HepG2 (cell line): Measurements from ENCODE around the gene KANK3. TPM values are rescaled to one million over a fixed set of nuclear protein-coding genes. Genes with fewer than 3 reads are reported as not detected.

Experiments used
- HNRNPUL1 ChIP-seq: fragments of 200-400 bp; formaldehyde crosslinking; IDR thresholded peaks from 2 replicates; pipeline ENCODE4 v1.6.1; 2017; ENCODE audit warnings: low read depth, mild to moderate bottlenecking, low read length, moderate library complexity
- PHF21A ChIP-seq: sonication (generic); formaldehyde crosslinking; IDR thresholded peaks from 2 replicates; pipeline ENCODE4 v1.5.0; 2020; ENCODE audit warnings: mild to moderate bottlenecking, missing genetic modification reagents
- RXRB ChIP-seq: IDR thresholded peaks from 2 replicates; pipeline ENCODE4 v1.6.1; 2016; ENCODE audit warnings: borderline replicate concordance, missing genetic modification reagents, missing compliant biosample characterization
- TOE1 ChIP-seq: sonication (generic); formaldehyde crosslinking; IDR thresholded peaks from 2 replicates; pipeline ENCODE4 v1.4.0; 2020; ENCODE audit warnings: mild to moderate bottlenecking, missing genetic modification reagents
- YEATS4 ChIP-seq: sonication (generic); formaldehyde crosslinking; IDR thresholded peaks from 2 replicates; pipeline ENCODE4 v1.4.0; 2020; ENCODE audit warnings: missing genetic modification reagents, borderline replicate concordance
- ZBTB3 ChIP-seq: sonication (generic); formaldehyde crosslinking; IDR thresholded peaks from 2 replicates; pipeline ENCODE4 v1.4.0; 2020; ENCODE audit warnings: low read depth, mild to moderate bottlenecking, moderate library complexity, missing genetic modification reagents, borderline replicate concordance
- ZBTB7B ChIP-seq: sonication (generic); formaldehyde crosslinking; IDR thresholded peaks from 2 replicates; pipeline ENCODE4 v1.4.0; 2020; ENCODE audit warnings: missing genetic modification reagents
- ZNF772 ChIP-seq: sonication (generic); formaldehyde crosslinking; IDR thresholded peaks from 2 replicates; pipeline ENCODE4 v1.5.0; 2020; ENCODE audit warnings: mild to moderate bottlenecking, missing genetic modification reagents
- polyA plus RNA-seq, 8 experiments: library from polyadenylated mRNA; depleted of rRNA in 3 of 8; stranded (reverse) in 7 of 8; unstranded in 1 of 8; fragments of >200 nt; fragmentation: Illumina TruSeq in 4 of 8; extraction: Trizol in 4 of 8; gene quantifications; 2 replicates each; pipeline versions ENCODE4 v1.2.1 to v1.2.3, GENCODE V29; 2011 to 2016; ENCODE audit warnings: low read depth in 4 of 8, missing spikeins in 1 of 8, mixed read lengths in 1 of 8; ENCODE audit not compliant: insufficient read depth in 1 of 8
- total RNA-seq, 5 experiments: library from RNA; depleted of rRNA; stranded (reverse); fragments of >200 nt; fragmentation: Illumina TruSeq; extraction: Trizol; gene quantifications; 2 replicates each; pipeline ENCODE4 v1.2.3, GENCODE V29; 2016; ENCODE audit warnings: low read depth in 1 of 5
- TF ChIP-seq, protein P1 (sequence below): sonication (generic); formaldehyde crosslinking; IDR thresholded peaks from 2 replicates; pipeline ENCODE4 v1.8.1; 2023; ENCODE audit warnings: mild to moderate bottlenecking, missing genetic modification reagents
- TF ChIP-seq, protein P2 (sequence below): sonication (generic); formaldehyde crosslinking; IDR thresholded peaks from 2 replicates; pipeline ENCODE4 v1.4.0; 2020; ENCODE audit warnings: mild to moderate bottlenecking, missing genetic modification reagents, borderline replicate concordance
- TF ChIP-seq, protein P3 (sequence below): sonication (generic); formaldehyde crosslinking; IDR thresholded peaks from 2 replicates; pipeline ENCODE4 v1.4.0; 2020; ENCODE audit warnings: missing genetic modification reagents, low read depth, mild to moderate bottlenecking, borderline replicate concordance
- TF ChIP-seq, protein P4 (sequence below): sonication (generic); formaldehyde crosslinking; IDR thresholded peaks from 2 replicates; pipeline ENCODE4 v1.4.0; 2020; ENCODE audit warnings: missing genetic modification reagents
- TF ChIP-seq, protein P5 (sequence below): IDR thresholded peaks from 2 replicates; pipeline ENCODE4 v1.6.1; 2012; ENCODE audit warnings: low read depth, low read length, improper control_type of control experiment
- TF ChIP-seq, protein P6 (sequence below): sonication (generic); formaldehyde crosslinking; IDR thresholded peaks from 2 replicates; pipeline ENCODE4 v1.8.0; 2022; ENCODE audit warnings: mild to moderate bottlenecking, missing genetic modification reagents, moderate library complexity

The KANK3 gene
- total and polyA plus RNA-seq, 2 of the 13 experiments (the other 11 are each of a cell fraction or from before 2014, with no cell fraction given): 0.15 to 0.20 TPM

DNA sequence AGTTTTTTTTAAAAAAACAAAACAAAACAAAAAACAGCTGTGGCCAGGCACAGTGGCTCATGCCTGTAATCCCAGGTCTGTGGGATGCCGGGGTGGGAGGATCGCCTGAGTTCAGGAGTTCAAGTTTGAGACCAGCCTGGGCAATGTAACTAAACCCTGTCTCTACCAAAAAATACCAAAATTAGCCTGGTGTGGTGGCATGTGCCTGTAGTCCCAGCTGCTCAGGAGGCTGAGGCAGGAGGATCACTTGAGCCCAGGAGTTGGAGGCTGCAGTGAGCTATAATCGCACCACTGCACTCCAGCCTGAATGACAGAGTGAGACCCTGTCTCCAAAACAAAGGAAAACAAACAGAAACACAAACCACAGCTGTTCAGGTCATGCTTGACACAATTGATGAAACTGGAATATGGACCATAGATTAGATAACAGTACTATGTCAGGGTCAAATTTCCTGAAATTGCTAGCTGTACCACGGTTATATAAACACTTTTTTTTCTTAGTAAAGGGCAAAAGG, 14.0 kb upstream of the KANK3 start (continued):
- TF ChIP-seq, protein P1, sequence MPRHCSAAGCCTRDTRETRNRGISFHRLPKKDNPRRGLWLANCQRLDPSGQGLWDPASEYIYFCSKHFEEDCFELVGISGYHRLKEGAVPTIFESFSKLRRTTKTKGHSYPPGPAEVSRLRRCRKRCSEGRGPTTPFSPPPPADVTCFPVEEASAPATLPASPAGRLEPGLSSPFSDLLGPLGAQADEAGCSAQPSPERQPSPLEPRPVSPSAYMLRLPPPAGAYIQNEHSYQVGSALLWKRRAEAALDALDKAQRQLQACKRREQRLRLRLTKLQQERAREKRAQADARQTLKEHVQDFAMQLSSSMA (CRISPR knock-in tag): no peak
- TF ChIP-seq TOE1 (CRISPR knock-in tag): peak; percentile 49; the same call in 1 of the 2 replicates
- TF ChIP-seq, protein P2, sequence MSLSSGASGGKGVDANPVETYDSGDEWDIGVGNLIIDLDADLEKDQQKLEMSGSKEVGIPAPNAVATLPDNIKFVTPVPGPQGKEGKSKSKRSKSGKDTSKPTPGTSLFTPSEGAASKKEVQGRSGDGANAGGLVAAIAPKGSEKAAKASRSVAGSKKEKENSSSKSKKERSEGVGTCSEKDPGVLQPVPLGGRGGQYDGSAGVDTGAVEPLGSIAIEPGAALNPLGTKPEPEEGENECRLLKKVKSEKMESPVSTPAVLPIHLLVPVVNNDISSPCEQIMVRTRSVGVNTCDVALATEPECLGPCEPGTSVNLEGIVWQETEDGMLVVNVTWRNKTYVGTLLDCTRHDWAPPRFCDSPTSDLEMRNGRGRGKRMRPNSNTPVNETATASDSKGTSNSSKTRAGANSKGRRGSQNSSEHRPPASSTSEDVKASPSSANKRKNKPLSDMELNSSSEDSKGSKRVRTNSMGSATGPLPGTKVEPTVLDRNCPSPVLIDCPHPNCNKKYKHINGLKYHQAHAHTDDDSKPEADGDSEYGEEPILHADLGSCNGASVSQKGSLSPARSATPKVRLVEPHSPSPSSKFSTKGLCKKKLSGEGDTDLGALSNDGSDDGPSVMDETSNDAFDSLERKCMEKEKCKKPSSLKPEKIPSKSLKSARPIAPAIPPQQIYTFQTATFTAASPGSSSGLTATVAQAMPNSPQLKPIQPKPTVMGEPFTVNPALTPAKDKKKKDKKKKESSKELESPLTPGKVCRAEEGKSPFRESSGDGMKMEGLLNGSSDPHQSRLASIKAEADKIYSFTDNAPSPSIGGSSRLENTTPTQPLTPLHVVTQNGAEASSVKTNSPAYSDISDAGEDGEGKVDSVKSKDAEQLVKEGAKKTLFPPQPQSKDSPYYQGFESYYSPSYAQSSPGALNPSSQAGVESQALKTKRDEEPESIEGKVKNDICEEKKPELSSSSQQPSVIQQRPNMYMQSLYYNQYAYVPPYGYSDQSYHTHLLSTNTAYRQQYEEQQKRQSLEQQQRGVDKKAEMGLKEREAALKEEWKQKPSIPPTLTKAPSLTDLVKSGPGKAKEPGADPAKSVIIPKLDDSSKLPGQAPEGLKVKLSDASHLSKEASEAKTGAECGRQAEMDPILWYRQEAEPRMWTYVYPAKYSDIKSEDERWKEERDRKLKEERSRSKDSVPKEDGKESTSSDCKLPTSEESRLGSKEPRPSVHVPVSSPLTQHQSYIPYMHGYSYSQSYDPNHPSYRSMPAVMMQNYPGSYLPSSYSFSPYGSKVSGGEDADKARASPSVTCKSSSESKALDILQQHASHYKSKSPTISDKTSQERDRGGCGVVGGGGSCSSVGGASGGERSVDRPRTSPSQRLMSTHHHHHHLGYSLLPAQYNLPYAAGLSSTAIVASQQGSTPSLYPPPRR: peak; percentile 94
- TF ChIP-seq, protein P3, sequence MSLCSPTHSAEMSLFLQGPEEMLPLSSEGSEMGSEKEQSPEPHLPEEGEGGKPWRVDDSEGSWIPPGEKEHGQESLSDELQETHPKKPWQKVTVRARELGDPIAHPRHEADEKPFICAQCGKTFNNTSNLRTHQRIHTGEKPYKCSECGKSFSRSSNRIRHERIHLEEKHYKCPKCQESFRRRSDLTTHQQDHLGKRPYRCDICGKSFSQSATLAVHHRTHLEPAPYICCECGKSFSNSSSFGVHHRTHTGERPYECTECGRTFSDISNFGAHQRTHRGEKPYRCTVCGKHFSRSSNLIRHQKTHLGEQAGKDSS (CRISPR knock-in tag): peak; percentile 39; the same call in 1 of the 2 replicates
- TF ChIP-seq, protein P4, sequence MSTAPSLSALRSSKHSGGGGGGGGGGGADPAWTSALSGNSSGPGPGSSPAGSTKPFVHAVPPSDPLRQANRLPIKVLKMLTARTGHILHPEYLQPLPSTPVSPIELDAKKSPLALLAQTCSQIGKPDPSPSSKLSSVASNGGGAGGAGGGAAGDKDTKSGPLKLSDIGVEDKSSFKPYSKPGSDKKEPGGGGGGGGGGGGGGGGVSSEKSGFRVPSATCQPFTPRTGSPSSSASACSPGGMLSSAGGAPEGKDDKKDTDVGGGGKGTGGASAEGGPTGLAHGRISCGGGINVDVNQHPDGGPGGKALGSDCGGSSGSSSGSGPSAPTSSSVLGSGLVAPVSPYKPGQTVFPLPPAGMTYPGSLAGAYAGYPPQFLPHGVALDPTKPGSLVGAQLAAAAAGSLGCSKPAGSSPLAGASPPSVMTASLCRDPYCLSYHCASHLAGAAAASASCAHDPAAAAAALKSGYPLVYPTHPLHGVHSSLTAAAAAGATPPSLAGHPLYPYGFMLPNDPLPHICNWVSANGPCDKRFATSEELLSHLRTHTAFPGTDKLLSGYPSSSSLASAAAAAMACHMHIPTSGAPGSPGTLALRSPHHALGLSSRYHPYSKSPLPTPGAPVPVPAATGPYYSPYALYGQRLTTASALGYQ (CRISPR knock-in tag): peak; percentile 88; the same call in 1 of the 2 replicates
- peak; percentile 84 for TF ChIP-seq ZNF772 (CRISPR knock-in tag)
- peak; percentile 83 for TF ChIP-seq PHF21A (CRISPR knock-in tag)
- no peak for TF ChIP-seq HNRNPUL1
- TF ChIP-seq, protein P5, sequence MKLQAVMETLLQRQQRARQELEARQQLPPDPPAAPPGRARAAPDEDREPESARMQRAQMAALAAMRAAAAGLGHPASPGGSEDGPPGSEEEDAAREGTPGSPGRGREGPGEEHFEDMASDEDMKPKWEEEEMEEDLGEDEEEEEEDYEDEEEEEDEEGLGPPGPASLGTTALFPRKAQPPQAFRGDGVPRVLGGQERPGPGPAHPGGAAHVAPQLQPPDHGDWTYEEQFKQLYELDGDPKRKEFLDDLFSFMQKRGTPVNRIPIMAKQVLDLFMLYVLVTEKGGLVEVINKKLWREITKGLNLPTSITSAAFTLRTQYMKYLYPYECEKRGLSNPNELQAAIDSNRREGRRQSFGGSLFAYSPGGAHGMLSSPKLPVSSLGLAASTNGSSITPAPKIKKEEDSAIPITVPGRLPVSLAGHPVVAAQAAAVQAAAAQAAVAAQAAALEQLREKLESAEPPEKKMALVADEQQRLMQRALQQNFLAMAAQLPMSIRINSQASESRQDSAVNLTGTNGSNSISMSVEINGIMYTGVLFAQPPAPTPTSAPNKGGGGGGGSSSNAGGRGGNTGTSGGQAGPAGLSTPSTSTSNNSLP: peak; percentile 97
- peak; percentile 98 for TF ChIP-seq RXRB (CRISPR knock-in tag)
- peak; percentile 59; the same call in 1 of the 2 replicates for TF ChIP-seq YEATS4 (CRISPR knock-in tag)
- peak; percentile 81; the same call in 1 of the 2 replicates for TF ChIP-seq ZBTB7B (CRISPR knock-in tag)
- peak; percentile 99 for TF ChIP-seq ZBTB3 (CRISPR knock-in tag)
- TF ChIP-seq, protein P6, sequence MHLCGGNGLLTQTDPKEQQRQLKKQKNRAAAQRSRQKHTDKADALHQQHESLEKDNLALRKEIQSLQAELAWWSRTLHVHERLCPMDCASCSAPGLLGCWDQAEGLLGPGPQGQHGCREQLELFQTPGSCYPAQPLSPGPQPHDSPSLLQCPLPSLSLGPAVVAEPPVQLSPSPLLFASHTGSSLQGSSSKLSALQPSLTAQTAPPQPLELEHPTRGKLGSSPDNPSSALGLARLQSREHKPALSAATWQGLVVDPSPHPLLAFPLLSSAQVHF: 0 out of 2 replicates have a peak, but pooled peaks have one; percentile 59
